SH-SY5Y (cell line): ENCODE data around the gene ZMYM1.

Source experiments
- GATA2 ChIP-seq: IDR thresholded peaks from 2 replicates; pipeline ENCODE4 v1.6.1; 2011; ENCODE audit warnings: mild to moderate bottlenecking, low read depth, low read length
- GATA3 ChIP-seq: IDR thresholded peaks from 2 replicates; pipeline ENCODE4 v1.6.1; 2011; ENCODE audit warnings: low read depth, mild to moderate bottlenecking, low read length, moderate library complexity

ZMYM1 gene

GRCh38 chr1:35079003-35079930, at the start of gene ZMYM1:
TSS of gene ZMYM1 (plus strand) at chr1:35079385. CDS start at chr1:35093988, 14,603 bp downstream.
- TF ChIP-seq GATA2 (no peak), GATA3 (no peak)

- TF ChIP-seq GATA3 (no peak), GATA2 (no peak)
These were observed 49.4 kb upstream of the ZMYM1 start for GRCh38 chr1:35029761-35030160.

- TF ChIP-seq GATA3 (no peak), GATA2 (no peak)
These were observed 48.8 kb upstream of the ZMYM1 start for GRCh38 chr1:35030338-35030737.

GRCh38 chr1:35030756-35031446, 48.3 kb upstream of the ZMYM1 start:
- no peak for TF ChIP-seq GATA2
- TF ChIP-seq GATA3, result no peak

- TF ChIP-seq GATA3 (no peak), GATA2 (no peak)
These were observed 46.8 kb upstream of the ZMYM1 start for GRCh38 chr1:35032384-35032739.

- TF ChIP-seq GATA2 (no peak), GATA3 (no peak)
These were observed 45.8 kb upstream of the ZMYM1 start for GRCh38 chr1:35033346-35033745.

- TF ChIP-seq GATA3 (no peak), GATA2 (no peak)
These were observed 42.6 kb upstream of the ZMYM1 start for GRCh38 chr1:35036621-35037020.

- no peak for TF ChIP-seq GATA2
- TF ChIP-seq GATA3, result no peak
These were observed 42.0 kb upstream of the ZMYM1 start for GRCh38 chr1:35037206-35037605.

GRCh38 chr1:35038723-35039122, 40.5 kb upstream of the ZMYM1 start:
- no peak for TF ChIP-seq GATA3
- TF ChIP-seq GATA2, result no peak

- TF ChIP-seq GATA2 (no peak), GATA3 (no peak)
These were observed 35.7 kb upstream of the ZMYM1 start for GRCh38 chr1:35043498-35043897.

- TF ChIP-seq GATA3, result no peak
- TF ChIP-seq GATA2, result no peak
These were observed 34.8 kb upstream of the ZMYM1 start for GRCh38 chr1:35044431-35044830.

- TF ChIP-seq GATA3 (no peak), GATA2 (no peak)
These were observed 32.5 kb upstream of the ZMYM1 start for GRCh38 chr1:35046730-35047129.

GRCh38 chr1:35047188-35047858, 31.9 kb upstream of the ZMYM1 start:
- TF ChIP-seq GATA2 (no peak), GATA3 (no peak)

GRCh38 chr1:35049116-35049515, 30.1 kb upstream of the ZMYM1 start:
- no peak for TF ChIP-seq GATA3
- no peak for TF ChIP-seq GATA2
